NCI-H2171 (cell line): ENCODE data around the gene PHF23.

Experiments used
- DNase-seq: peaks from one replicate; lab custom pipeline; 2025; lab: John Stamatoyannopoulos, UW

The PHF23 gene

DNA sequence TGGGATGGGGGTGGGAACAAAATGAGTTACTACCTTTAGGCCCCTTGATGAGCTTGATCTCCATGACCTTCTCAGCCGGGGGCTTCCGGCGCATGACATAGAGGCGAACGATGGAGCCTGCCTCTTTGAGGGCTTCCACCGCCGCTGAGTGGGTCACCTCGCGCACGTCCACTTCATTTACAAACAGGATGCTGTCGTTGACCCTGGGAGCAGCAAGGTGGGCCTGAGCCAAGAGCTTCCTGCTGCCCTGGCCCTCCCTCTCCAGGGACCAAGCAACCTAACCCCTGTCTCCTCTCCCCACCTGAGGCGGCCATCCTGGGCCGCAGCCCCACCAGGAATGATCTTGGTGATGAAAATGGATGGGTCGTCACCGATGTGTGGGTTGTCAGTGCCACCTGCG, 35.9 kb downstream of the PHF23 start:
- no peak for DNase-seq

DNA sequence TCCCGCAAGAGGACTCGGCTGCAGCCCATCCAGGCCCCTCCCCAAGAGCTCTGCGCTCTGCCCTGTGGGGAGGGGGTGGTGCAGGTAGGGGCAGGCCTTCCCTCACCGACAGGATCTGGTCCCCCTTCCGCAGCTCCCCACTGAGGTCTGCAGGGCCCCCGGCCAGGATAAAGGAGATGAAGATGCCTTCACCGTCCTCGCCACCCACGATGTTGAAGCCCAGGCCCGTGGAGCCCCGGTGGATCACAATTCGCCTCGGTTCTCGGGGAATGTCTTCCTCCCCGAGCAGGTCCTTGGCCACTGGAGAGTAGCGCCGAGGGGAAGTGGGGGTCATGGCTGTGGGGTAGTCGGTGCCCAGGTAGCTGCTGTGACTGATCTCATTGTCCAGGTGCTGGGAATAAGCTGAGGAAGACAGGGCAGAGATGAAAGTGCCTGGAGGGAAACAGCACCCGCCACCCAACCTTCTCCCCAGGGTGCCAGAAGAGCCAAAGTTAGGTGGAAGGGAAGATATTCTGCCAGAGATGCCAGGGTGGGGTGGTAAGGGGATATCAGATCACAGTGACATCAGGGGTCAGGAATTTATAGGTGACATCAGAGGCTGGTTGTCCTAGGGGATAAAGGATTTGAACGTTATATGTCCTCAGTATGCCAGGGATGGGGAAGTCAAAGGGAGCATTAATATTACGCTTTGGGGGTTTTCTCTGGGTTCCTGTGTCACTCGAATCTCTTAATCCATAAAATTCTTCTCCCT, 42.4 kb downstream of the PHF23 start:
- no peak for DNase-seq

DNA sequence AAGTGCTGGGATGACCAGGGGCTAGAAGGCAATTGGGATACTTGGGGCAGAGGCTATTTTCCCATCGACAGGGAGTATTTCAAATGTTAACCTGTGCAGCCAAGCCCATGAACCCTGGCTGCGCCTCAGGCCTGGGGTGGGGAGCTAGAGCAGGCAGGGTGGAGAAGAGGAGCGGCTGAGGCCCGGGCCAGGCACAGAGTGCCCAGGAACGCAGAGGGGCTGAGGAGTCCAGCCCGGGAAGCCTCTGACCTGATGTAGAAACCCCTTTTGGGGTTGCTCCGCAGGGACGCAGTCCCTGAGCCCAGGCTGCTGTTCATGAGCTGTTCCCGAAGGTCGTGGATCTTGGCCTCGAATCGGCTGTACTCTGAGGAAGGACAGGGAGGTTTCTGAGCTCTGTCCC, 43.3 kb downstream of the PHF23 start:
- no peak for DNase-seq

DNA sequence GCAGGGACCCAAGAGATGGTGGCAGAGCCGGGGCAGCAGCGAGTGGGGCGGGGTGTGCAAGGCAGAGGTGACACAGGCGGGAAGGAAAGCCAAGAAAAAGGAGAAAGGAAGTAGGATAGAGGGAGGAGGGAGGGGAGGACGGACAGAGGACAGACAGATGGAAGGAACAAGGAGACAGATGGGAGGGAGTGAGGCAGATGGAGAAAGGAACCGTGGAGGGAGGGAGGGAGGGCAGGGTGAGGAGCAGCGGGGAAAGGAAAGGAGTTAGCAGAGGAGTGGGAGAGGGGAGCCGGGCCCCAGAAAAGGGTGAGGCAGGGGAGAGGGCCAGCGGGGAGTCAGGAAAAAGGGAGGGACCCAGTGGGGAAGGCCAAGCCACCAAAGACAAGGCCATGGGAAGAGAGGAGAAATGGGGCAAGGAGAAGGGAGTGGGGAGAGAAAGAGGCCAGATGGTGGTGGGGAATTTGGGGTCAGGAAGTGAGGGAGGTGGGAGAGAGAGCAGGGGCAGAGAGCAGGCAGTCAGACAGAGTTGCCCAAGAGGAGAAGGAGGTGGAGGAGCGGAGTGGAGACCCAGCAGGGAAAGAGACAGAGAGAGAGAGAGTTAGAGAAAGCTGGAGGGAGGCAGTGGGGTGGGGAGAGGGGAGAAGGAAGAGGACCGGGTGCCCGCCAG, 46.9 kb downstream of the PHF23 start:
- DNase-seq, result peak; percentile 88

DNA sequence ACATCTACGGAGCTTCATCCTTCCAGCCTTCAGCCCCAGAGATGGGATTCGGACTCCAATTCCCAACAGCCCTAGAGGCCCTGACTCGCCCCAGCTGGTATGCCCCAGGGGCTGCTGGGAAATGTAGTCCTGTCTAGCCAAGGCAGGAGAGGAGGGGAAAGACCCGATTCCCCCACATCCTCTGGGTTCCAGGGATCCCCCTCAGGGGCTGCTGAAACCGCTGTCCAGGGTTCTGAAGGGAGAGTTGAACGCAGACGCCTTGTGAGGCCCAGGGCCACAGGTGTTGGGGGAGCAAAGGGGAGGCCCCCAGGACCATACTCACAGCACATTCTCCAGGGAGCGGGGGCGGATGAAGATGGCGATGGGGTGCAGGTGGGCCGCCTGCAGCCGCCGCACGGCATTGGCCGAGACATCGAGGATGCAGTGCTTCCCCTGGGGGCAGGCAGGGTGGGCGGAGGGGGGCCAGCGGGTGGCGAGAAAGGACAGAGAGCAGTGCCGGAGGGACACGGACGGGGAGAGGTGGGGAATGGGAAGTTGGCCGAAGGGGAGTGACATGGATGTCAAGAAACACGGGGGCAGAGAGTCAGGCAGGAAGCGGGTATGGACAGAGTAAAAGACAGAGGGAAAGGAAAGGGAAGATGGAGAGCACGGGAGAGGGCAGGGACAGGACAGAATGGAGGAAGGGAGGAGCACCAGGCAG, 47.5 kb downstream of the PHF23 start:
- peak; percentile 74 for DNase-seq

DNA sequence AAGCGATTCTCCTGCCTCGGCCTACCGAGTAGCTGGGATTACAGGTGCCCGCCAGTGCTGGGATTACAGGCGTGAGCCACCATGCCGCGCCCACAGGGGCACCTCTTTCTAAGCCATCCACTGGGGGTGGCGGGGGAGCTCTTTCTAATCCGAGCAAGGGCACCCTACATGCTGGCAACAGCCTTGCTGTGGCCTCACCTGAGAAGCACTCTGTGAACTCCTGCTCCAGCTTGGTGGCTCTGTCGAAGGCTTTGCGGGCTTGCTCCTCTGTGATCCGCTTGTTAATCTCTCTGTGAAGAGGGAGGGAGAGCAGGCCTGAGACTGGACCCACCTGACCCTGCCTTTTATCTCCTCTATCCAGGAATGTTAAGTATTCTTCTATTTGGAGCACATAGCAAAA, 48.2 kb downstream of the PHF23 start:
- no peak for DNase-seq

DNA sequence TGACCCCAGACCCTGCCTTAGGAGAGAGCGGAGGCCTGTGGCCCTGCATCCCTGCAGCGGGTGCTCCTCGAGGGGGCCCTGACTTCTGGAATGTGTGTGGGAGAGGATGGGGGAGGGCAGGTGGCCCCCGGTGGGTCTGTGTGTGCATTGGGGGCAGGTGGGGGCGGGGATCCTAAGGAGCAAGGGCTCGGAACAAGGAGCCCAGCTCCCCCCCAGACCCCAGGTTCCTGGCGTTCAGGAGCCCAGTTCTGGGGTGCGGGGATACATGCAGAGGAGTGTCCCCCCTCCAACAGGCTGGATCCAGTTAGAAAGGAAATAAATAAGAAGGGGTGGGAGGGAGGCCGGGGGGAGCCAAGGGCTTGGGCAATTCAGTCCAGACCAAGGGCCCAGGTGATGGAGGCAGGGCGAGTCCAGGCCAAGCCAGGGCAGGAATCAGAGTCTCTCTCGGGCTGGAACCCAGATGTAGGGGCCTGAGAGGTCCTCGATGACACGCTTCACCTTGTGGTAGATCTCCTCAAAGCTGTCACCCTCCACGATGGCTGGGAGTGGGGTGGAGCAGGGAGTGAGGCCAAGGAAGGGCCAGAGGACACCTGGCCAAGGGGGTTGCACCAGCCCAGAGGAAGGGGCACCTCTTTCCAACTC, 48.9 kb downstream of the PHF23 start:
- DNase-seq, result no peak

DNA sequence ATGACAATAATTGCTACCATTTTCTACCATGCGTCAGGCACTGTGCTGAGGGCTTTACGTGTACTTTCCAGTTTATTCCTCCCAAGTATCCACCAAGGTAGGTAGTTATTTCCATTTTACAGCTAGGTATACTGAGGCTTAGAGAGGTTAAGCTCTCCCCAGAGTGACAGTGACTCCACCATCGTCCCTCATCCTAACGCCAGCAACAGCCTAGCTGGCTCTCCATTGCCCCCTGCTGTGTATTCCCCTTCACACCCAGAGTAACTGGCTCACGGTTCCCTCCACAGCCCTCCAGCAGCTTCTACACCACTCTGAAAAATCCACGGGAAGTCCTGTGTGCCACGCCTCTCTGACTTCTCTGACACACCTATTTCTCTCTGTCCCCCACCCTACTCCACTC, 53.0 kb downstream of the PHF23 start:
- no peak for DNase-seq
